IPS-18a (cell line): ENCODE results near the gene PRDM16.

ENCODE experiments used
- H3K27ac ChIP-seq: one replicate; pipeline ENCODE4 v1.5.1; 2013; ENCODE audit warnings: low read length
- H3K27me3 ChIP-seq: one replicate; pipeline ENCODE4 v1.6.1; 2013; ENCODE audit warnings: mild to moderate bottlenecking, low read length; ENCODE audit not compliant: control insufficient read depth, insufficient read depth
- H3K36me3 ChIP-seq: one replicate; pipeline ENCODE4 v1.6.1; 2013; ENCODE audit warnings: low read depth, low read length; ENCODE audit not compliant: control insufficient read depth
- H3K4me1 ChIP-seq: one replicate; pipeline ENCODE4 v1.6.1; 2013; ENCODE audit warnings: low read depth, low read length; ENCODE audit not compliant: control insufficient read depth
- H3K4me3 ChIP-seq: one replicate; pipeline ENCODE4 v1.5.1; 2013; ENCODE audit warnings: low read length
- H3K9ac ChIP-seq: one replicate; pipeline ENCODE4 v1.6.1; 2013; ENCODE audit warnings: mild to moderate bottlenecking, low read length, moderate library complexity
- H3K9me3 ChIP-seq: one replicate; pipeline ENCODE4 v1.6.1; 2013; ENCODE audit warnings: low read depth, low read length; ENCODE audit not compliant: control insufficient read depth

The PRDM16 gene

DNA sequence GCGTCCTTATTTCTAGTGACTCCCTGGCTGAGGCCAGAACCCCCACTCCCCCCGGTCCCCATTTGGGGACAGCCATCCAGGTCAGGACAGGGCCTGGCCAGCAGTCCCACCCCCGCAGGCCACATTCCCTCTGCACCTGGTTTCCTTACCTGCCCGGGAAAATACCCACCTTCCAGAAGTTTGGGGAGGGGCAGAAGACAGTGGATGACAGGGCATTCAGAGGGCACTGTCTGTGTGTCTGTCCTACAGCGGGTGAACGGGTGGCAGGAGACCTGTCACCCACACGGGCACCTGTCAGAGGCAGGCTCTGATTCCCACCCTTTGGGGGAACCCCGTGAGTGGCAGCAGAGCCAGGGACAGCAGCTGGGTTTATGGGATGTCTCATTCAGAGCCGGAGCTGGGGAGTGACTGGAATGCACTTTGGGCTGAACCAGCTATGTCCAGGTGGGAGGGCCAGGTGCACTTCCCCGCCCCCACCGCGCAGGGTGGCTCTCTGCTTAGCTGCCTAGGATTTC lies 387.5 kb downstream of the PRDM16 start:
- no peak overlapping the region for H3K27ac ChIP-seq
- H3K9ac ChIP-seq, result no peak overlapping the region
- no peaks in the 10 kb centered on the region for H3K27me3 ChIP-seq
- H3K9me3 ChIP-seq, result no peaks in the 10 kb centered on the region
- H3K4me3 ChIP-seq, result no peak overlapping the region
- peaks cover 5% of the 10 kb centered on the region for H3K36me3 ChIP-seq
- peaks cover 14% of the 10 kb centered on the region for H3K4me1 ChIP-seq

DNA sequence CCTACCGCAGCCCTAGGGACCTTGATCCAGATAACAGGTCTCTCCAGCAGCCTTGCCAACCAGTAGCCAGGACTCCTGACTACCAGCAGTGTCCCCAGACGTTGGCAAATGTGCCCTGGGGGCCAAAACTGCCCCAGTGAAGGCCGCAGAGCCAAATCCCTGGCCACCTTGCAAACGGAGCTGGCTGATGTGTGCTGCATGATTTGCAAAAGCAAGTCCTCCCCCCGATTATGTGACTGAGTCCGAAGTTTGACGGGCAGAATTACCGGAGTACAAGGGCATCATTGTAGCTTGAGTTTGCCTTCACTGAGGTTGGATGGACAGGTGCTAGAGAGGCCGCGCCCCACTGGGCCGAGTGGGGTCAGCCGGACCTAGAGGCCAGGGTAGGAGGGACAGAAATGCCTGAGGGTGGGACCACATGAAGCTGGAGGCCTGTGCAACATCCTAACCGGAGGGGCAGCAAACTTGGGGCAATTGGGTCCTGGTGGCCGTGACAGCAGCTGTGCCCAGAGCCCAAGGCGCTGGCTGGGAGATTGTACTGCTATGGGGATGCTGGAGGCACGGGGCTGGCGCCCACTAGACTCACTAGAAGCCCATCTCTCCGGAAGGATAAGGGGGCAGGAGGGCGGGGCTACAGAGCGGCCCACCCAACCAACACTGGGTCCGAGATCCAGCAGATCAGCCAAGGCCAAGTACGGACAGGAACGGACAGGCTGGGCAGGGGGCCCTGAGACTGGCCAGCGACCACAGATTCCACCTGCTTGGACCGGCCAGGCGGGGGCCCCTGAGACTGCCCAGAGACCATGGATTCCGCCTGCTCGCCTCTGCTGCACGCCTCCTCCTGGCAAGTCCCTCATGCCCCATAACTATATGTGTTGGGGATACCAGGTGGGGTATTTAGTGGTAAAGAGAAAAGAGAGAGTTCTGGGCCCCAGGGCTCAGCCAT lies 388.2 kb downstream of the PRDM16 start:
- H3K4me1 ChIP-seq, result peaks cover 14% of the 10 kb centered on the region
- no peak overlapping the region for H3K4me3 ChIP-seq
- H3K9ac ChIP-seq, result no peak overlapping the region
- peaks cover 5% of the 10 kb centered on the region for H3K36me3 ChIP-seq
- H3K9me3 ChIP-seq, result no peaks in the 10 kb centered on the region
- no peak overlapping the region for H3K27ac ChIP-seq
- H3K27me3 ChIP-seq, result no peaks in the 10 kb centered on the region

DNA sequence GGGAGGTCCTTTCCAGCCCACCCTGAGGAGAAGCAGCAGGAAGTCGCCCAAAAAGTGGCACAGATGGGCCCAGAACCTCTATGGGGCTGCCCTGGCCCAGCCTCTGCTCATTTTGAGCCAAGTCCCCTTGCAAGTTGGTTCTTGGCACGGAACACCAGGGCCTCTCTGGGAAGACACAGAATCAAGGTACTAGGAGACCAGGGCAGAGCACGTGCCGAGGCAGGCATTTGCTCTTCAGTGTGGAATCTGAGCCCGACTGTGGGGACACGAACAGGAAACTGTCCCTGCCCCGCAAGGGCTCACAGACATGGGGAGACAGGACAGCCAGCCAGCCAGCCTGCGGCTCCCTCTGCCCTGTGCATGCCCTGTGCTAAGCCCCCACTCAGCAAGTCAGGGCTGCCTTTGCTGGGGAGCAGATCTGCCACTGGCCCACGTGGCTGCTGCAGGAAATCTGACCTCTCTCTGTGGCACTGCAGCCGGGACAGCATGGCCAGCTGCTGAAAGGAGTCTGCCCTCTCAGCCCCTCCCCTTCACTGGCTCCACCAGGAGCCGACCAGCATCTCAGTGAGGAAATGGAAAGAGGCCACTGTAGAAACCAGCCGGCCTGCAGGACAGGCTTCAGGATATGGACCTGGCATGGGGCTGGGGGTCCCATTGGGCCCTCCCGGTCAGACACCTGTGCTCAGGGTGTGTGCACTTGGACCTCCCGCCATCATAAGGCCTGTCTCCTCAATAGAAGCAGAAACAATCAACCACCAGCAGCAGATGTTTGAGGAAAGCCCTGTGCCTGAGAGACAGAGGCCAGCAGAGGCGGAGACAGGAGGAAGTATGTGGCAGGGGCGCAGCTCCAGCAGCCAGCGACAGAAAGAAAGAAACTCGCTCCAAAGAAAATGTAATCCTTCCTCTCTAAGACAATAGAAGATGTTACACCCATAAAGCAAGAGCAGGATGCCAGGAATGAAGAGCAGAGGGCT lies 389.2 kb downstream of the PRDM16 start:
- H3K9ac ChIP-seq, result no peak overlapping the region
- H3K27ac ChIP-seq, result no peak overlapping the region
- H3K36me3 ChIP-seq, result peaks cover 5% of the 10 kb centered on the region
- H3K27me3 ChIP-seq, result no peaks in the 10 kb centered on the region
- no peak overlapping the region for H3K4me3 ChIP-seq
- peaks cover 14% of the 10 kb centered on the region for H3K4me1 ChIP-seq
- H3K9me3 ChIP-seq, result no peaks in the 10 kb centered on the region

DNA sequence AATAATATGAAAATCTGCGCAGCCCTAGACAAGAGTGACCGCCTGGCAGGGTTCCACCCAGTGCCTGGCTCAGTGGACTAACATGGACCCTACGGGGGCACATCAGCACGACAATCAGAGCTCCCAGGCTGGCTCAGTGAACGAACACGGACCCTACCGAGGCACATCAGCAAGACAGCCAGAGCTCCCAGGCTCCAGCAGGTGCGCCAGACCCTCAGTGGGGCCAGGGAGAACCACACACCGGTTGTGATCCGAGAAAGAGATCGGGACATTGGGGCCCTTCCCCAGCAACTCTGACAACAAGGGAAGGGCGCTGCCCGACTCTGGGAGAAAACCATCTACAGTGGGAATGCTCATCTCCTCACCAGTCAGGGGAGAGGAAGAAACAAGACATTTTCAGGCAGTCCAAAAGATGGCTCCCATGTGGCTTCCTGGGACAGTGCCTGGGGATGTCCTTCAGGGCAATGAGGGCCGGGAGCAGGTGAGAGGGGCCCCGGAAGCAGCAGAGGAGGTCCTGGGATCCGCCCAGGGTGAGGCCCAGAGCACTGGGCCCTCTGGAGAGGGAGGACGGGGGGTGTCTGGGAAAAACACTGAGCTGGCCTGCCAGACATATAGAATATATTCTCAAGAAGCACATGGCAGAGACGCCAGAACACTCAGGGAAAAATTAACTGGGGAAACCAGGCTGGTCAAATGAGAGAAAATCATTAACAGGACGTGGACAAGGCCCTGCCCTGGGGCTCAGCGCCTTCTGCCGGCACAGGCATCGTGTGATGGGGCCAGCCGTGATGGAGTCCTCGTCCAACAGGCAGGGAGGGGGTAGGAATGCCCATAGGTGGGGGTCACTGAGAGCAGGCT lies 390.3 kb downstream of the PRDM16 start:
- no peaks in the 10 kb centered on the region for H3K27me3 ChIP-seq

GRCh38 chr1:3459940-3460671 lies 391.1 kb downstream of the PRDM16 start:
- Histone ChIP-seq H3K36me3 (peaks cover 5% of the 10 kb centered on the region), H3K27ac (no peak overlapping the region), H3K9me3 (no peaks in the 10 kb centered on the region), H3K4me3 (no peak overlapping the region), H3K9ac (no peak overlapping the region), H3K4me1 (peaks cover 5% of the 10 kb centered on the region), H3K27me3 (no peaks in the 10 kb centered on the region)

More for the DNA sequence above, 390.3 kb downstream of the PRDM16 start:
- H3K4me1 ChIP-seq, result peaks cover 5% of the 10 kb centered on the region
- H3K9me3 ChIP-seq, result no peaks in the 10 kb centered on the region
- H3K36me3 ChIP-seq, result peaks cover 5% of the 10 kb centered on the region
- H3K9ac ChIP-seq, result no peak overlapping the region
- H3K4me3 ChIP-seq, result no peak overlapping the region
- no peak overlapping the region for H3K27ac ChIP-seq

GRCh38 chr1:3460672-3461131 lies 391.7 kb downstream of the PRDM16 start:
- H3K36me3 ChIP-seq, result peaks cover 5% of the 10 kb centered on the region
- H3K9ac ChIP-seq, result no peak overlapping the region
- H3K27me3 ChIP-seq, result no peaks in the 10 kb centered on the region
- no peak overlapping the region for H3K27ac ChIP-seq
- H3K4me1 ChIP-seq, result peaks cover 3% of the 10 kb centered on the region
- H3K9me3 ChIP-seq, result no peaks in the 10 kb centered on the region
- H3K4me3 ChIP-seq, result no peak overlapping the region

GRCh38 chr1:3461238-3461933 lies 392.4 kb downstream of the PRDM16 start:
- Histone ChIP-seq H3K27me3 (no peaks in the 10 kb centered on the region), H3K4me1 (peaks cover 2% of the 10 kb centered on the region), H3K27ac (no peak overlapping the region), H3K4me3 (no peak overlapping the region), H3K9me3 (no peaks in the 10 kb centered on the region), H3K36me3 (peaks cover 5% of the 10 kb centered on the region), H3K9ac (no peak overlapping the region)

DNA sequence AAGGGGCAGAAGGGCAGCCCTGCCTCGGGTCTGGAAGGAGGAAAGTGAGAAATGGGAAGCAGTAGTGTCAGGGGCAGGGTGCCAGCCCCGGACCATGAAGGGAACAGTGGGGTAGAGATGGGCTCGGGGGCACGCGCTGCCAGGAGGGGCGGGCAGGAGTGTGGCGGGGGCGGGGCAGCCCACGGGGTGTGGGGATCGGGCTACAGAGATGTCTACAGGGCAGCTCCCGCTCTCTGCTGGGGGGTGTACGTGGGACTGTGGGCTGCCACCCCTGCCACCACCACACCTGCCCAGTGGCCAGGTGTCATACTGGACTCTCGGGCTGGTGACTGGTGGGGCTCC lies 392.9 kb downstream of the PRDM16 start:
- Histone ChIP-seq H3K9ac (no peak overlapping the region), H3K27ac (no peak overlapping the region), H3K4me1 (peaks cover 2% of the 10 kb centered on the region), H3K4me3 (no peak overlapping the region), H3K9me3 (no peaks in the 10 kb centered on the region), H3K27me3 (no peaks in the 10 kb centered on the region), H3K36me3 (peaks cover 5% of the 10 kb centered on the region)

DNA sequence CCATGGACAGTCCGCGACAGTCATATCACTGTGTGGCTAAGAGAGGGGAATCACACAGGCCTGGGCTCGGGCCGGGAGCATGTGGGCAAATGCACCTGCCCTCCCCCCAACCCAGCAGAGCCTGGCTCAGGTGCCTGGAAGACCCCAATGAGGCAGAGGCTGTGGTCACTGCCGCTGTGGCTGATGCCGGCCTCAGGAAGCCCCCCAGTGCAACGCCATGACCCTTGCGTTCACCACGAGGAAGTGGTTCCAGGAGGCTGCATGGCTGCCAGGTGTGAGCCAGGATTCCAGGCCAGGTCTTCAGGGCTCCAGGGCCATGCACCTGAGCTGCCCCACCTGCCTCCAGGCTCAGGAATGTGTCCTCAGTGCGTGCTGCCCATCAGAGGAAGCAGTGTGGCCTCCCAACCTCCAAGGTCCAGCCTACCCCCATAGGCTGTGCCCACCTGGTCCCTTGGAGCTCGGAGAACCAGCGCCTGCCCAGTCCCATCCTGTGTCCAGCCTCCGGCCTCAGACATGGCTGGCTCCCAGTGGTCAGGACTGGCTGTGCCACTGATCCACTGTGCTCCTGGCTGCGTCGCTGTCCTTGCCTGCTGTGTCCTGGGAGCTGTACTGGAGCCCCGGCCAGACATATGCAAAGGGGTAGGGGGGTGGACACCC lies 393.5 kb downstream of the PRDM16 start:
- H3K4me3 ChIP-seq, result no peak overlapping the region
- H3K27me3 ChIP-seq, result no peaks in the 10 kb centered on the region
- no peak overlapping the region for H3K9ac ChIP-seq
- no peaks in the 10 kb centered on the region for H3K9me3 ChIP-seq
- H3K27ac ChIP-seq, result no peak overlapping the region
- peaks cover 5% of the 10 kb centered on the region for H3K36me3 ChIP-seq
- H3K4me1 ChIP-seq, result peaks cover 2% of the 10 kb centered on the region
